Breast epithelium (tissue), 4 donors: ENCODE measurements around the gene TAOK2. TPM values are rescaled to one million over a fixed set of nuclear protein-coding genes. Genes with fewer than 3 reads are reported as not detected.
A peak's percentile ranks its signal among the peaks of the same experiment; 100 is the strongest.
"Not testable (repeated sequence)": the region's sequence is repeated elsewhere in the genome, so short reads cannot be mapped to it uniquely, and the experiment has no call there.

ENCODE experiments used
- DNase-seq, 2 donors: peaks; one replicate each; pipeline ENCODE4 v3.0.0-alpha.2; 2019; ENCODE audit warnings: low spot score in 2 of 2
- H3K27ac ChIP-seq, 2 donors: fragments of 200-600 bp; sonication (generic) in 1 of 2; one replicate each; pipeline ENCODE4 v1.5.1; 2016 to 2019; ENCODE audit warnings: mild to moderate bottlenecking in 1 of 2
- H3K27me3 ChIP-seq, 2 donors: fragments of 200-600 bp; sonication (generic) in 1 of 2; one replicate each; pipeline versions ENCODE4 v1.5.1 to v1.6.0; 2017 to 2019; ENCODE audit warnings: control low read depth in 1 of 2, mild to moderate bottlenecking in 1 of 2
- H3K36me3 ChIP-seq: fragments of 200-600 bp; one replicate; pipeline ENCODE4 v1.5.1; 2019
- H3K4me1 ChIP-seq, 2 donors: fragments of 200-600 bp; sonication (generic); one replicate each; pipeline ENCODE4 v1.5.1; 2016 to 2019; ENCODE audit warnings: control low read depth in 1 of 2
- H3K4me3 ChIP-seq, 3 donors: fragments of 200-600 bp; sonication (generic); 1 replicate in 2 of 3; 2 replicates in 1 of 3; pipeline ENCODE4 v1.5.1; 2016 to 2019; ENCODE audit warnings: mild to moderate bottlenecking in 3 of 3, moderate library complexity in 2 of 3
- H3K9me3 ChIP-seq, 2 donors: fragments of 200-600 bp; sonication (generic) in 1 of 2; one replicate each; pipeline ENCODE4 v1.5.1; 2016 to 2019; ENCODE audit warnings: control low read depth in 1 of 2
- CTCF ChIP-seq, 3 donors: fragments of 450-650 bp; IDR thresholded peaks; one replicate each; pipeline ENCODE4 v1.5.1; 2016 to 2017; ENCODE audit warnings: antibody characterized with exemption in 3 of 3, mild to moderate bottlenecking in 3 of 3, moderate library complexity in 3 of 3
- POLR2A ChIP-seq: fragments of 450-650 bp; IDR thresholded peaks from one replicate; pipeline ENCODE4 v1.6.1; 2016; ENCODE audit warnings: antibody characterized with exemption, mild to moderate bottlenecking, moderate library complexity
- POLR2AphosphoS5 ChIP-seq, 3 donors: sonication (generic); formaldehyde crosslinking; IDR thresholded peaks; one replicate each; pipeline ENCODE4 v1.6.1; 2017; ENCODE audit warnings: antibody characterized with exemption in 3 of 3
- intact Hi-C: fragments of 100-400 bp; cut with DNase I; formaldehyde crosslinking; loops from one replicate; pipeline ENCODE4 v1.15.1; 2023; ENCODE audit warnings: low total_unique reads
- total RNA-seq, 3 donors: library from RNA; depleted of rRNA; stranded (reverse); fragments of >200 nt; gene quantifications; one replicate each; pipeline ENCODE4 v1.1.0, GENCODE V29; 2016

The TAOK2 gene
- total RNA-seq, 3 donors from 2014 or later, result 31.8 to 51.1 (median 37.3) TPM

- no peak for DNase-seq
- Histone ChIP-seq H3K9me3 (no peaks in the 10 kb centered on the region), H3K27ac (no peak overlapping the region), H3K27me3 (peaks cover 10 to 25% of the 10 kb centered on the region in 2 donors), H3K4me1 (peaks cover 9 to 13% of the 10 kb centered on the region in 2 donors), H3K4me3 (peak overlapping the region in 2 of 3 donors; percentile 52 to 73), H3K36me3 (no peaks in the 10 kb centered on the region)
- intact Hi-C loops, result loop anchor here (10.0 kb wide), 2 partner anchors 147 to 317 kb away; partner anchors contain the start of gene CDIPT
- TF ChIP-seq POLR2AphosphoS5 (IDR thresholded peaks at IDR 0.05) (no peak), POLR2A (no peak), CTCF (IDR thresholded peaks at IDR 0.05) (no peak)
Observed at GRCh38 chr16:30011714-30012504, 38.2 kb downstream of the TAOK2 start.

GRCh38 chr16:30012598-30012997, 38.9 kb downstream of the TAOK2 start:
- not testable (repeated sequence) for DNase-seq, H3K9me3 ChIP-seq, H3K36me3 ChIP-seq, H3K4me3 ChIP-seq, H3K27ac ChIP-seq
- H3K27me3 ChIP-seq, result peaks cover 10 to 25% of the 10 kb centered on the region in 2 donors
- intact Hi-C loops, result loop anchor here (10.0 kb wide), 2 partner anchors 148 to 318 kb away; partner anchors contain the start of gene CDIPT
- peaks cover 9 to 13% of the 10 kb centered on the region in 2 donors for H3K4me1 ChIP-seq

GRCh38 chr16:30015450-30015849, 41.8 kb downstream of the TAOK2 start:
- H3K4me3 ChIP-seq, H3K36me3 ChIP-seq, DNase-seq, H3K9me3 ChIP-seq, H3K27ac ChIP-seq: not testable (repeated sequence)
- peaks cover 6 to 14% of the 10 kb centered on the region in 2 donors for H3K27me3 ChIP-seq
- intact Hi-C loops, result loop anchor here (10.0 kb wide), 2 partner anchors 151 to 321 kb away; partner anchors contain the start of gene CDIPT
- peaks cover 7 to 10% of the 10 kb centered on the region in 2 donors for H3K4me1 ChIP-seq

- Histone ChIP-seq H3K27me3 (peaks cover 0 to 3% of the 10 kb centered on the region in 2 donors), H3K4me1 (no peaks in the 10 kb centered on the region), H3K36me3 (no peaks in the 10 kb centered on the region), H3K4me3 (no peak overlapping the region), H3K27ac (no peak overlapping the region), H3K9me3 (no peaks in the 10 kb centered on the region)
- intact Hi-C loops, result loop anchor here (10.0 kb wide), 2 partner anchors 152 to 322 kb away; partner anchors contain the start of gene CDIPT
- DNase-seq, result no peak
- no peak for TF ChIP-seq CTCF (IDR thresholded peaks at IDR 0.05)
- no peak for TF ChIP-seq POLR2AphosphoS5 (IDR thresholded peaks at IDR 0.05)
- no peak for TF ChIP-seq POLR2A
Observed at GRCh38 chr16:30016555-30017276, 43.0 kb downstream of the TAOK2 start.

- H3K27me3 ChIP-seq, result no peaks in the 10 kb centered on the region
- no peaks in the 10 kb centered on the region for H3K9me3 ChIP-seq
- no peak overlapping the region for H3K27ac ChIP-seq
- no peak for DNase-seq
- no peak overlapping the region for H3K4me3 ChIP-seq
- H3K4me1 ChIP-seq, result no peaks in the 10 kb centered on the region
- H3K36me3 ChIP-seq, result no peaks in the 10 kb centered on the region
- no peak for TF ChIP-seq POLR2AphosphoS5 (IDR thresholded peaks at IDR 0.05)
- intact Hi-C loops, result loop anchor here (10.0 kb wide), 2 partner anchors 152 to 322 kb away; partner anchors contain the start of gene CDIPT
Observed at GRCh38 chr16:30017277-30017656, 43.6 kb downstream of the TAOK2 start.

- not testable (repeated sequence) for H3K27ac ChIP-seq, H3K36me3 ChIP-seq, H3K9me3 ChIP-seq, H3K4me3 ChIP-seq, H3K4me1 ChIP-seq, DNase-seq, H3K27me3 ChIP-seq
- intact Hi-C loops, result loop anchor here (10.0 kb wide), 2 partner anchors 153 to 323 kb away; partner anchors contain the start of gene CDIPT
Observed at GRCh38 chr16:30017937-30018336, 44.3 kb downstream of the TAOK2 start.

GRCh38 chr16:30018731-30019158, 45.1 kb downstream of the TAOK2 start:
- Histone ChIP-seq H3K27me3 (no peaks in the 10 kb centered on the region), H3K4me3 (no peak overlapping the region), H3K27ac (no peak overlapping the region), H3K9me3 (no peaks in the 10 kb centered on the region), H3K36me3 (no peaks in the 10 kb centered on the region), H3K4me1 (no peaks in the 10 kb centered on the region)
- intact Hi-C loops, result loop anchor here (10.0 kb wide), 2 partner anchors 154 to 324 kb away; partner anchors contain the start of gene CDIPT
- DNase-seq, result no peak
- TF ChIP-seq CTCF (IDR thresholded peaks at IDR 0.05), result no peak
- TF ChIP-seq POLR2AphosphoS5 (IDR thresholded peaks at IDR 0.05), result no peak
- TF ChIP-seq POLR2A, result no peak
